Smooth muscle cell (in vitro differentiated cells): ENCODE measurements around the gene ECPAS. TPM values are rescaled to one million over a fixed set of nuclear protein-coding genes. Genes with fewer than 3 reads are reported as not detected.

Experiments used
- DNase-seq: peaks from one replicate; lab custom pipeline; 2025; ENCODE audit not compliant: unreplicated experiment; lab: John Stamatoyannopoulos, UW
- H2AFZ ChIP-seq: fragments of 200-600 bp; sonication (generic); 2 replicates; pipeline ENCODE4 v1.6.0; 2016; ENCODE audit warnings: antibody characterized with exemption, low read depth, mild to moderate bottlenecking
- H3F3A ChIP-seq: fragments of 200-600 bp; sonication (generic); 2 replicates; pipeline ENCODE4 v1.6.0; 2017; ENCODE audit warnings: antibody characterized with exemption, low read depth
- H3K27ac ChIP-seq: fragments of 200-600 bp; sonication (generic); 2 replicates; pipeline ENCODE4 v1.5.1; 2016; ENCODE audit warnings: low read depth, mild to moderate bottlenecking
- H3K27me3 ChIP-seq: fragments of 200-600 bp; sonication (generic); 2 replicates; pipeline ENCODE4 v1.6.1; 2016; ENCODE audit warnings: low read depth, mild to moderate bottlenecking
- H3K36me3 ChIP-seq: fragments of 200-600 bp; sonication (generic); 2 replicates; pipeline ENCODE4 v1.5.1; 2016; ENCODE audit warnings: low read depth
- H3K4me1 ChIP-seq: fragments of 200-600 bp; sonication (generic); 2 replicates; pipeline ENCODE4 v1.5.1; 2016; ENCODE audit warnings: low read depth
- H3K4me2 ChIP-seq: fragments of 200-600 bp; sonication (generic); 2 replicates; pipeline ENCODE4 v1.6.0; 2016; ENCODE audit warnings: mild to moderate bottlenecking
- H3K4me3 ChIP-seq: fragments of 200-600 bp; sonication (generic); 2 replicates; pipeline ENCODE4 v1.5.1; 2016; ENCODE audit warnings: mild to moderate bottlenecking
- H3K79me2 ChIP-seq: fragments of 200-600 bp; sonication (generic); 2 replicates; pipeline ENCODE4 v1.6.0; 2016; ENCODE audit warnings: low read depth, mild to moderate bottlenecking
- H3K9ac ChIP-seq: fragments of 200-600 bp; sonication (generic); 2 replicates; pipeline ENCODE4 v1.6.0; 2016; ENCODE audit warnings: low read depth
- H3K9me3 ChIP-seq: fragments of 200-600 bp; sonication (generic); replicated peaks from 2 replicates; pipeline ENCODE4 v1.5.1; 2016; ENCODE audit warnings: low read depth
- H4K20me1 ChIP-seq: fragments of 200-600 bp; sonication (generic); 2 replicates; pipeline ENCODE4 v1.6.0; 2016; ENCODE audit warnings: low read depth
- CTCF ChIP-seq: fragments of 200-600 bp; sonication (generic); IDR thresholded peaks from 2 replicates; pipeline ENCODE4 v1.5.1; 2017; ENCODE audit warnings: borderline replicate concordance, mild to moderate bottlenecking, antibody characterized with exemption; ENCODE audit not compliant: insufficient read depth, poor library complexity, severe bottlenecking
- WGBS: methylation state at CpG from one replicate; pipeline ENCODE4 v1.1.7; 2016; ENCODE audit warnings: low lambda C conversion rate; 5-methylcytosine and 5-hydroxymethylcytosine counted together
- polyA plus RNA-seq: library from polyadenylated mRNA; unstranded; fragments of >200 nt; fragmentation: Nextera tagmentation; extraction: Ambion mirVana; gene quantifications from 2 replicates; pipeline ENCODE4 v1.2.1, GENCODE V29; 2016
- total RNA-seq: library from RNA; depleted of rRNA; stranded (reverse); fragments of >200 nt; gene quantifications from 2 replicates; pipeline ENCODE4 v1.2.3, GENCODE V29; 2014

The ECPAS gene
- total and polyA plus RNA-seq, 2 experiments from 2014 or later, result 24.1 to 53.7 TPM

GRCh38 chr9:111456529-111456928, 27.7 kb downstream of the ECPAS start:
- no peak for DNase-seq
- Histone ChIP-seq H3K27ac (no peak overlapping the region), H3K9me3 (peaks cover 2% of the 10 kb centered on the region), H3K4me2 (no peak overlapping the region), H3K4me1 (no peaks in the 10 kb centered on the region), H3K79me2 (peaks cover 100% of the 10 kb centered on the region), H3K9ac (no peak overlapping the region), H3K36me3 (no peaks in the 10 kb centered on the region), H2AFZ (no peak overlapping the region), H3F3A (no peaks in the 10 kb centered on the region), H3K27me3 (no peaks in the 10 kb centered on the region), H4K20me1 (peaks cover 95% of the 10 kb centered on the region), H3K4me3 (no peak overlapping the region)
- WGBS, result 86% methylated on average over 2 of the region's 2 CpGs
- no peak for TF ChIP-seq CTCF

GRCh38 chr9:111455638-111456037, 28.5 kb downstream of the ECPAS start:
- 97% methylated on average over 2 of the region's 2 CpGs for WGBS

GRCh38 chr9:111454751-111455150, 29.4 kb downstream of the ECPAS start:
- Histone ChIP-seq H3K4me1 (no peaks in the 10 kb centered on the region), H3K27me3 (no peaks in the 10 kb centered on the region), H3K9ac (no peak overlapping the region), H3K4me3 (no peak overlapping the region), H4K20me1 (peaks cover 96% of the 10 kb centered on the region), H2AFZ (no peak overlapping the region), H3K4me2 (no peak overlapping the region), H3K9me3 (no peaks in the 10 kb centered on the region), H3K27ac (no peak overlapping the region), H3K79me2 (peaks cover 100% of the 10 kb centered on the region), H3F3A (no peaks in the 10 kb centered on the region), H3K36me3 (no peaks in the 10 kb centered on the region)
- no peak for DNase-seq
- over 99% methylated on average over 5 of the region's 5 CpGs for WGBS
- TF ChIP-seq CTCF, result no peak

More at GRCh38 chr9:111455638-111456037, 28.5 kb downstream of the ECPAS start:
- no peak overlapping the region for H2AFZ ChIP-seq
- H3F3A ChIP-seq, result no peaks in the 10 kb centered on the region
- H3K4me2 ChIP-seq, result no peak overlapping the region
- H3K9me3 ChIP-seq, result no peaks in the 10 kb centered on the region
- H3K27ac ChIP-seq, result no peak overlapping the region
- no peak for DNase-seq
- no peaks in the 10 kb centered on the region for H3K4me1 ChIP-seq
- peaks cover 100% of the 10 kb centered on the region for H3K79me2 ChIP-seq
- no peak overlapping the region for H3K4me3 ChIP-seq
- H4K20me1 ChIP-seq, result peaks cover 95% of the 10 kb centered on the region
- no peaks in the 10 kb centered on the region for H3K27me3 ChIP-seq
- no peak overlapping the region for H3K9ac ChIP-seq
- H3K36me3 ChIP-seq, result no peaks in the 10 kb centered on the region
- TF ChIP-seq CTCF, result no peak

GRCh38 chr9:111451570-111451969, 32.6 kb downstream of the ECPAS start:
- Histone ChIP-seq H3K36me3 (no peaks in the 10 kb centered on the region), H3K4me3 (no peak overlapping the region), H2AFZ (no peak overlapping the region), H3K9me3 (no peaks in the 10 kb centered on the region), H3K79me2 (peaks cover 89% of the 10 kb centered on the region), H3K9ac (no peak overlapping the region), H3K4me1 (no peaks in the 10 kb centered on the region), H4K20me1 (peaks cover 75% of the 10 kb centered on the region), H3K4me2 (no peak overlapping the region), H3K27me3 (no peaks in the 10 kb centered on the region), H3F3A (no peaks in the 10 kb centered on the region), H3K27ac (no peak overlapping the region)
- no peak for DNase-seq
- no peak for TF ChIP-seq CTCF
- WGBS, result 76% methylated on average over 1 of the region's 1 CpG
